Esophagus muscularis mucosa (tissue), 4 donors: ENCODE results near the gene WDHD1.
"Not testable (repeated sequence)": the region's sequence is repeated elsewhere in the genome, so short reads cannot be mapped to it uniquely, and the experiment has no call there.

ENCODE experiments used
- CTCF ChIP-seq, 3 experiments: fragments of 200-600 bp in 2 of 3; fragments of 450-650 bp in 1 of 3; sonication (generic) in 2 of 3; IDR thresholded peaks; one replicate each; pipeline ENCODE4 v1.5.1; 2017 to 2019; ENCODE audit warnings: antibody characterized with exemption in 3 of 3, mild to moderate bottlenecking in 2 of 3, moderate library complexity in 1 of 3
- EP300 ChIP-seq: sonication (generic); formaldehyde crosslinking; IDR thresholded peaks from one replicate; pipeline ENCODE4 v1.6.1; 2017; ENCODE audit warnings: antibody characterized with exemption
- POLR2A ChIP-seq: fragments of 450-650 bp; IDR thresholded peaks from one replicate; pipeline ENCODE4 v1.6.1; 2017; ENCODE audit warnings: antibody characterized with exemption, moderate library complexity, mild to moderate bottlenecking, low read depth
- POLR2AphosphoS5 ChIP-seq, 2 donors: sonication (generic); formaldehyde crosslinking; IDR thresholded peaks; one replicate each; pipeline ENCODE4 v1.6.1; 2017; ENCODE audit warnings: antibody characterized with exemption in 2 of 2

- TF ChIP-seq CTCF (IDR thresholded peaks at IDR 0.05); POLR2A; EP300; POLR2AphosphoS5 (IDR thresholded peaks at IDR 0.05): not testable (repeated sequence)
Measured at GRCh38 chr14:54952803-54953202, 74.1 kb downstream of the WDHD1 start.
